LoVo (cell line): ENCODE data around the gene CRYGC.
"Not testable (repeated sequence)": the region's sequence is repeated elsewhere in the genome, so short reads cannot be mapped to it uniquely, and the experiment has no call there.

ENCODE experiments used
- DNase-seq: peaks from one replicate; pipeline ENCODE4 v3.0.0-alpha.2; 2016; ENCODE audit warnings: low spot score

Gene CRYGC, protein sequence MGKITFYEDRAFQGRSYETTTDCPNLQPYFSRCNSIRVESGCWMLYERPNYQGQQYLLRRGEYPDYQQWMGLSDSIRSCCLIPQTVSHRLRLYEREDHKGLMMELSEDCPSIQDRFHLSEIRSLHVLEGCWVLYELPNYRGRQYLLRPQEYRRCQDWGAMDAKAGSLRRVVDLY

DNA sequence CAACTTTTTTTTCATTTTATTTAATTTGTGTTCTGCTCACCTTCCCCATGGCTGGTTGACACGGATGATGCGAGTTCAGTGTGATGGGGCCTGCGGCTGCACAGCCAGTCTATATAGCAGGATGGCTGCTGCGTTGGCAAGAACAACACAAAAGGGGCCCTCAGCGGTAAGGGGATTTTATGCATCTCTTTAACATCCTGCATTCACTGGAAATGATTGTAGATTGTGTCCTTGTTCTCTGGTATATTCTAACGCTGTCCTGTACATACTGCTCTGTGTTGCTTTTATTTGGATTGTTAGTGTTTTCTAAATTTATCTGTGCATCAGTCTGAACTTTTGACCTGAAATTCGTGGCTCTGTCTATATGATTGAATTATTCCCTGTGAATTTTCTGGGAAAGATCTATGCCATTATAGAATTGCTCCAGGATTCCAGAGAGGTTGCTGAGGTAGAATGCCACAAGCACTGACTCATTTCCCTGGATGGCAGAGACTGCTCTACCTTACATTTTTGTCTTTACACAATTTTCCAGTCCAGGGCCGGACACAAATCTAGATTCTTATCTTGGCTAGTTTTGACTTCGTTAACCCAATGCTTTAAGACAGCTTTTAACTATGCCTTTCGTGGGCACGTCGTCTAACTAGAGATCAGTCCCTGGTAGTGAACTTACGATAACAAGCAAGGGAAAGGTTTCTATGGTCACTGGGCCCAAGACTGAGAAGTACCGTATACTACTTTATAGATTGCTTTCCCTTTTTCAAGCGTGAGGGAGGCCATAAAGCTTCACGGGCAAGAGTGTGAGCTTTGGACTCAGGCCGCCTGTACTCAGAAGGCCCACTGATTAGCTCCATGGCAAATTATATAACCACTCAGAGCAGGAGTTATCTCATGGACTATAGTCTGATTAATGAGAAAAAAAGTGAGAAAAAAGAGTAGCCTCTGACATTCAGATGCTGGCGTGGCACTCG lies at the start of gene CRYGC:
Gene CRYGC, minus strand, starts transcription at position 85 of the 968 bp plus-strand sequence. Its CDS starts 36 bp downstream, at position 49.
- no peak for DNase-seq

DNA sequence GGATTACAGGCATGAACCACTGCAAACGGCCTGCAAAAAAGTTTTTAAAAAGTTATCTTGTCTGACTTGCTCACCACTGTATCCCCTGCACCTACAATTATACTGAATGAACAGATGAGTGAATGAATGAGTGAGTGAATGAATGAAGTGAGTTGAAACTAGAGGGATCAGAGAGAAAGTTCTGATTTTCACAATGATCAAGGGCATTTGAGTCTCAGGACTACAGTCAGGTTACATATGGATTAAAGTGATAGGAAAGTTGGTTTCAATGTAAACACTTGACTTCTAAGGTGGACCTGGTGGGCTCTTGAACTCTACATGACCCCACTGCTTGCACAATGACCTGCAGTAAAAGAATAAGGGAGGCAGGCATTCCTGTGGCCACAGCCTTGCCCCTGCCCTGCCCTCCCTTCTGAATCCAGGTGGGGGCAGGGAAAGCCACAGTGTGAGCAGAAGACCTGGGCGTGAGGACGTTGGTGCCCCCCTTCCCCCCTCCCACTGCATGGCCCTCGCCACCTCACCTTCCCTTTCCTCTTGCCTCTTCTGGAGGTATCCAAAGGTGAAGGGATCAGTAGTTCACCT lies 49.5 kb upstream of the CRYGC start:
- DNase-seq, result no peak

DNA sequence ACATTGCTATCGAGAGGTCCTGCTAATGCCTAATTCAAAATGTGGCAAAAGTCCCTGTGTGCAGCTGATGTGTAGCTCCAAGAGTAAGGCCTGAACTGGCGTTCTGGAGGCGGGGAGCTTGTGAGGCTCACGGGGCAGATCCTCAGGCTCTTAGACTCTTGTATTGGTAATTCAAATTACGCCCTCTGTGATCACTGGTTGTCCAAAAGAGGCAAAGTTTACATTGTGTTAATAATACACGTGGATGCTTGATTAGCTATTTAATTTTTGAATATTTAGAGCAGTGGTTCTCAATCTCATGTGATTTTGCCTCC lies 46.2 kb upstream of the CRYGC start:
- DNase-seq, result no peak

DNA sequence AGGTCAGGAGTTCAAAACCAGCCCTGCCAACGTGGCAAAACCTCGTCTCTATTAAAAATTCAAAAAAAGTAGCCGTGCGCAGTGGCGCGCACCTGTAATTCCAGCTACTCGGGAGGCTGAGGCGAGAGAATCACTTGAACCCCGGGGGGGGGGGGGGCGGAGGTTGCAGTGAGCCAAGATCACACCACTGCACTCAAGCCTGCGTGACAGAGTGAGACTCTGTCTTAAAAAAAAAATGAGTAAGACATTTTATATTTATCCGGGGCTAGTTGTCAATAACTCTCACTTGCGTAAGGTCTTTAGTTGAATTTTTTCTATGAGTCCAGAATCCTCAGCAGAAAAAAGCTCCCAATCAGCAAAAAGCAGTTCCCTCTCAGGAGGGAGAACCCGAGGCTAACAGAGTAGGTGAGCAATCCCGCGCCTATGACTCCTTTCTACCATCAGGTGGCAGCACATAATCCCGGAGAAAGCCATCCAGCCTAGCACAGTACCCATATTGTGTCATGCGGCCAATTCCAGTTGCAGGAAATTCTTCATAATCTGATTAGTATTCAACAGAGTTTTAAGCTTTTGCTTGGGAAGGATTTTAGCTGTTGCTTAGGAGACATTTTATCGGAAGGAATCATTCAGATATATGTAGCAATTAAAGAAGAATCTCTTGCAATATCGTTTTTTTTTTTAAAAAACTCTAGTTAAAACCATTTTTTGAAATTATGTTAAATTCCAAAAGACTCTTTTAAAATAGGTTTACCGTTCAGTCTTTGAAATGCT lies 45.6 kb upstream of the CRYGC start:
- DNase-seq, result peak; percentile 86

DNA sequence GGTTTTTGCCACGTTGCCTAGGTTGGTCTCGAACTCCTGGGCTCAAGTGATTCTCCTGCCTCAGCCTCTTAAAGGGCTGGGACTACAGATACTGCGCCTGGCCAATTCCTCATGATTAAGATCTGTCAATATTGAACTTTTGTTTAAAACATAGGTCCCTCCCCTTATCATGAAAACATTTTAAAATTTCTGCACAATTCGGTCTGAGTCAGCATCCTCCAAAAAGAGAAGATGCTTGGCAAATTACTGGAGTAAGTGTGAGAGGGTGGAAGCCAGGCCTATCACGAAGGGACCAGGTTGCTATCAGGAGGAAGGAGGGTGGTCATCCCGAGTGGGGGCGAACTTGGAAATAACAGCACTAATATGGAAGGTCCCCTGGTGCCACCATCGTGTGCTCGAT lies 44.5 kb upstream of the CRYGC start:
- DNase-seq, result no peak

DNA sequence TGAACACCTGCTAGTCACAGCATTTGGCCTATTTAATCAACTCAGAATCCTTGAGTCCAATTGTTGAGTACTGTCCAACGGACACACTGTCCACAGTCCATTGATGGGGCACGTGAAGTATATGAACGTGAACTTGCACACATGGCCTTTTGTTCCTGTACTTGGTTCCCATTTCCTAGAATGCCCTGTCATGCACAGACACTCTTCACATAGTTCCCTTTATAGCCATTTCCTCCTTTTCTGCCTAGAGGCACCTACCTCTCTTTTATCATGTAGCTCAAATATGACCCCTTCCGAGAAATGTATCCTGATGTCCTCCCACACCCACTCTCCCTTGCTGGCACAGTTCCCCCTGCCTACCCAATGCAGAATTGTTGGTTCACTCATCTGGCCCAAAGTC lies 42.5 kb upstream of the CRYGC start:
- no peak for DNase-seq

DNA sequence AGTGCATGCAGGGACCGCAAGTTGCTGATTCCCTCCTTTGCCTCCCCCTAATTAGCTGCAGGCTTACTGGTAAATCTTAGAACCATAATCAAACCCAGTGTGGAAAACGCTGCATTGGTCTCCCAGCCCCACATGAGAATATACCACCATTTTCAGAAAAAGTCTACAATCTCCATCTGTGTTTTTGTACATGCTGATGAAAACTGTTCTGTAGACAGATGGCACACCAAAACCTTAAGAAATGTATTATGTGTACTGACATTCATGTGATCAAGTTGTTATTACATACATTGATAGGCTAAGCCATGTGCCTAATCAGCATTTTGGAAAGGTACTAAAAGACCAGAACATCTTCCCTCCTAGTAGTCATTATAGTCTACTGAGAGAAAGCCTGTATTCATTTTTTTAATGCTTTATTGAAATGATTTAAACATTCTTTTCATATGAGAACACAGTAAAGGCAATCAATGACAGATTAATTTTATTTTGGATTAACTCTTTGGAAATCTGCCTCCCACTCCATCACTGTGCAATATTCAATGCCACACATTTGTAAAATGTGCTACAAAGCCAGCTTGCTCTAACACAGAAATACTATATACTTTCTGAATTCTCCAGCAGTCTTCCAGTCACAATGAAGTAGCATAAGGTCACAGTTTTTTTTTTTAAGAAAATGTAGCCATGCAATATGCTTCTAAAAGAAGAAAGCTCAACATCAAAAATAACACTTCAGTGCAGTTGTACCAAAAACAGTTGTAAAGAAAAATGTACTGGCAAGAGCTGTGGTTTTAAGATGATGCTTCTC lies 35.5 kb upstream of the CRYGC start:
- DNase-seq, result no peak

DNA sequence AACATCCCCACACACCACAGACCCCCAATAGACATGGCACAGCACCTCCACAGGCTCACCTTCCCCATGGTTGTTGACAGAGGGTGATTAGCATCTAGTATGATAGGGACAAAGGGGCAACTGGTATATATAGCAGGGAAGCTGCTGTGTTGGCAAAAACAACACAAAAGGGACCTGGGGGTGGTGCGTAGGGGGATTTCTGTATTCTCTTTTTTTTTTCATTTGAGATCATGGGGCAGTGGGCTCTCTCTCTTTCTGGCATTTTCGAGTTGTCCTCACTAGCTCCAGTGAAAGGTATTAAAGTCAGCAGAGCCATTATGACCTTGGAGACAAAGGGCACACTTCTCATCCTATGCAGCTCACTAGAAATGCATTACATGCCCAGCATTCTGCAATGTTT lies 33.9 kb upstream of the CRYGC start, which contains the start of gene CRYGA:
Gene CRYGA, minus strand, starts transcription at position 101 of the 400 bp plus-strand sequence. Its CDS starts 33 bp downstream, at position 68.
- DNase-seq, result no peak

DNA sequence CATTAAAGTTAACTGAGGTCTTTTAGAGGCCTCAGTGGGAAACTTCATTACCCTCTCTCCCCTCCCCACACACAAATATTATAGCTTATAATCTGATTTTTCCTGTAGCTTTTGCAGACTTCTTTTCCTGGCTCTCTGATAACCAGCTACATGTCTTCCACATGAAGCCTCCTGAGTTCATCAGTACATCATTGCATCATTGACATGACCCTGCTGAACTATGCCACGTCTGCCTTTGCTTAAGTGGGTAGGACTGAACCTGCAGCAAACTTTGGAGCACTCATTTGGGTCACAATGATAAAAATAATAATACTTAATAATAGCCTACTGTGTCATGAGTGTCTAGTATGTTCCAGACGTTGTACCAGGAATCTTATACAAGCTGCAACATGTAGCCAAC lies 26.8 kb upstream of the CRYGC start:
- no peak for DNase-seq

DNA sequence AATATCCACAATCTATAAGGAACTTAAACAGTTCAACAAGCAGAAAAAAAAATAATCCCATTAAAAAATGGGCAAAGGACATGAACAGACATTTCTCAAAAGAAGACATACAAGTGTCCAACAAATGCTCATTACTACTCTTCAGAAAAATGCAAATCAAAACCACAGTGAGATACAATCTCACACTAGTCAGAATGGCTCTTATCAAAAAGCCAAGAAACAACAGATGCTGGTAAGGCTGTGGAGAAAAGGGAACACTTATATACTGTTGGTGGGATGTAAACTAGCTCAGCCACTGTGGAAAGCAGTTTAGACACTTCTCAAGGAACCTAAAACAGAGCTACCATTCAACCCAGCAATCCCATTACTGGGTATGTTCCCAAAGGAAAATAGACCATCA lies 23.5 kb upstream of the CRYGC start:
- DNase-seq, result no peak

DNA sequence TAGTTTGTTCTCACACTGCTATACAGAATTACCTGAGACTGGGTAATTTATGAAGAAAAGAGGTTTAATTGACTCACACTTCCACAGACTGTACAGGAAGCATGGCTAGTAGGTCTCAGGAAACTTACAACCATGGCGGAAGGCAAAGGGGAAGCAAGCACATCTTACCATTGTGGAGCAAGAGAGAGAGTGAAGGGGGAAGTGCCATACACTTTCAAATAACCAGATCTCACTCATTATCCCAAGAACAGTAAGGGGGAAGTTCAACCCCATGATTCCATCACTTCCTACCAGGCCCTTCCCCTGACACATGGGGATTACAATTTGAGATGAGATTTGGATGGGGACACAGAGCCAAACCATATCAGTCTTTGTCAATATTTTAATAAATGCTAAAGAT lies 21.3 kb upstream of the CRYGC start:
- DNase-seq, result no peak

DNA sequence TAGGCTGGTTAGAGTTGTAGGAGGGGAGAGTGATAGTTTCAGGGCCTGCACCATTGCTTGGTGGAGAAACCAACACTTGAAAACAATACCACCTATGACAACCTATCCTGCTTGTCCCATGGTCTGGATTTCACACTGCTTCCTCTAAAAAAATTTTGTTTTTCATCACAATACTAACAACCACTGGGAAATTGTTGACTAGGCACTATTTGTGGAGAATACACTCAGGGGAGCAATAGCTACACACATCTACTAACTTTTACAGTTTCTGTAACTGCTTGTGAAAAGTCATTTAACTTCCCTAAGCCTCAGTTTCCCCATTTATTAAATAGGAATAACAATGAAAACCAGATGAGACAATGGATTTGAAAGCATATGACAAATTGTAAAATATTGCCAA lies 20.5 kb upstream of the CRYGC start:
- DNase-seq, result no peak

DNA sequence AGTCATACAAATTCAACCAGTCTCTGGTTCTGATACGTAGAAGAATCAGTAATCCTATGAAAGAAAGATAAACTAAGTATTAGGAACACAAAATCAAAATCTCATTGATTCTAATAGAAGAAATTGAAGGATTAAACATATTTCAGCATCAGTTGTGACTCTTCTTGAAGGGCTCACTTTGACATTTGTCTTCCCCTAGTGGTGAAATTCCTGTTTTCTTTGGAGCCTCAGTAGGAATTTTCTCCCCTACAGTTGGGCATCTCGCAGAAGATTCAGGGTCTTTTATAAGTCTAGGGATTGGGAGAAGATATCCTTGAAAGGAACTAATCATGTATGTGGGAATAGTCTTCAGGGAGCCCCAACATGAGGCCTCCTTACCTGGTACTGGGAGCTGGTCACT lies 19.2 kb upstream of the CRYGC start:
- no peak for DNase-seq

DNA sequence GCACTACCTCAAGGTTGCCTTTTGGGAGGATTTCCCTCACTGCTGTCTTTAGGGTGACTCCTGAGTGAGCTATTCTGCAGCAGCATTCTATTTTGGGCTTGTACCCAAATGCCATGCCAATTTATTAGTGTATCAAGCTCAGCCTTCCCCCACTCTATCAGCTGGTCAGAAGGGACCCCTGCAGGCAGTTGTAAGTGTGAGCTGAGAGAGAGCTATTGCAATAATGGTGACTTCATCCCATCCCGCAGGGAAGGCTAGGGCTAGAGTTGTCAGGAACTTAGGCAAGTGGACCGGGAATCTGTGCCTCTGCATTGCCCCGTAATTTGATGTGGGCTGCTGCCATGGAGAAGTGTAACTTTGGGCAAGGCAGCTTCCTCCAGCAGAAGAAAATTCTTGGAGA lies 18.1 kb upstream of the CRYGC start:
- DNase-seq, result no peak

DNA sequence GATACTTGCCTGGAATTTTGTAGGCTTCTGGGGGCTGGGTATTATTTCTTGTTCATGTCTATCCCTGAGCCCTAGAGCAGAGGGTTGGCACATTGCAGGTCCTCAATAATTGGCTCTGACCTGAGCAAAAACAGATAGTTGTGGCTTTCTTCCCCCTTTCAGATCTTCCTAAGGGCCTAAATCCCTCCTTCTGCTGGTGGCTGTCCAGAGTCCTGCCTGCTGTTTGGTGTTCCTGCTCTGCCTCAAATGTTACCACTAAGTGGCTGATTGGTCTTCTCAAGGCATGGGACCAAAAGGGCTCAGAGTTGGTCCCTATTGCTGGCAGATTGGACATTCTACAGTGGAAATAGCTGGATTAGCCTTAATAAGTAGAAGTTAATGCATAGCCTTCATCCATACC lies 17.4 kb upstream of the CRYGC start:
- no peak for DNase-seq

DNA sequence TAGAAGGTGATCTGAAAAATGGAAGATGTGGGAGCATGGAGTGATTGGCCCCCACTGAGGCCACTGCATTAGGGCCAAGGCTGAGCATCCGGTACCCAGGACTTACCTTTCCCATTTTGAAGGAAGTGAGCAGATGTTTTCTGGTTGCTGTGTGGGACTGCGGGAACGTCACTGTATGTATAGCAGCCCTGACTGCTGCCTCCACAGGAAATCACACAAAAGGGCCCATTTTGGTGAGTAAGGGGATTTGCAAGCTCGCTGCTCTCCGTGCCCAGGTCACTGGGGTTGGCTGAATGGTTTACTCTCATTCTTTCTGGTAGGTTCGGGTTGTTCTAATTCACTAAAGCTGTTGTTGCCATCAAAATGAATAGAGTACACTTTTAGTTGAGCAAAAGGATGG lies 16.4 kb upstream of the CRYGC start, which contains the start of gene CRYGB:
Gene CRYGB, minus strand, starts transcription at position 153 of the 400 bp plus-strand sequence. Its CDS starts 38 bp downstream, at position 115.
- no peak for DNase-seq

DNA sequence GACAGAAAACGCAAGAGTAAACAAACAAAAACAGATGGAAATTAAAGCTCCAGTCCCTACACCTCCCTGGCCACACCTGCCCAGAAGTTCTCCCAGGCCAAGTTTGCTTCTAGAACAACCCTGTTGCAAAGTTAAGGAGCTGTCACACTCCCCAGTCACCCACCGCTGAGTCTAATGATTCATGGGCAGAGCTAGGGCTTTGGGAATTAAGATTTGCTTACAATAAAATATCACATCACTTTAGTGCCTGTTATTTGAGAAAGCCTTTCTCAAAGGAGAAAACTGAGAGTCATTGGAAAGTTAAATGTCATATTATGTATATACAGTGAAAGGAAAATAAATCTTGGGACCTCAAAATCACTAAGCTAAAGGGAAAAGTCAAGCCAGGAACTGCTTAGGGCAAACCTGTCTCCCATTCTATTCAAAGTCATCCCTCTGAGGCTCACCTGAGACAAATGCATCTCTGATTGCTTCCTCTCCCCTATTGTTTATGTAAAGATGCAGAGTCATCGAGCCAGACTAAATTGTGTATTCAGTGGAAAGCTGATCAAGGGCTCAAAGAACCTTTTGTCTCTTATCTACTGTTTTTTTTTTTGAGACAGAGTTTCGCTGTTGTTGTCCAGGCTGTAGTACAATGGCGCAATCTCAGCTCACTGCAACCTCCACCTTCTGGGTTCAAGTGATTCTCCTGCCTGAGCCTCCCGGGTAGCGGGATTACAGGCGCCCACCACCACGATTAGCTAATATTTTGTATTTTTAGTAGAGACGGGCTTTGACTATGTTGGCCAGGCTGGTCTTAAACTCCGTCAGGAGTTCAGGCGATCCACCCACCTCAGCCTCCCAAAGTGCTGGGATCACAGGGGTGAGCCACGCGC lies 13.5 kb upstream of the CRYGC start:
- DNase-seq, result no peak

DNA sequence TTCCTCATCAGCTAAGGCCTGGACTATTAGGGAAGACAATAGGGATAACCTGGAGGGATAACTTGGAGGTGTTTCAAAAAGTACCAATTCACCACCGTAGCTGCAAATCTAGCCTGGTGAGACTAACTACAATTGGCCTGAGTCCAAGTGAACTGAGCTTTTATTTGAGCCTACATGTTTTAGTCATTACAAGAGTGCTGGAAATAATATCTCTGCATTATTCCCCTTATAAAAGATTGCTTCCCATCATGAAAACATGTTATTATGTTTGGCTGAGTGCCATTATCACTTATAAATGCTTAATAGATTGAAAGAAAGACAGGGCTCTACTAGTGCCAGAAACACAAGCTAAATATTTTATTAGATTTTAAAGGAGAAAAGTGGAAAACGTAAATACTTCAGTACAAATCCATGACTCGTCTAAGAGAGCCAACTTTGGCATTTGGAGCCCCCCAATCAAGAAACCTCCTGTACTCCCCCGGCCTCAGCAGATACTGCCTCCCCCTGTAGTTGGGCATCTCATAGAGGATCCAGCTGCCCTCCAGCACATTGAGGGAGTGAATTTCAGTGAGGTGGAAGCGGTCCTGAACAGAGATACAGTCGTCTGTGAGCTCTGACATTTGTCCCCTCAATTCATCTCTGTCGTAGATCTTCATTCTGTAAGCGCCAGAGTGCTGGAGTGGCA lies 12.8 kb upstream of the CRYGC start:
- DNase-seq, result no peak

DNA sequence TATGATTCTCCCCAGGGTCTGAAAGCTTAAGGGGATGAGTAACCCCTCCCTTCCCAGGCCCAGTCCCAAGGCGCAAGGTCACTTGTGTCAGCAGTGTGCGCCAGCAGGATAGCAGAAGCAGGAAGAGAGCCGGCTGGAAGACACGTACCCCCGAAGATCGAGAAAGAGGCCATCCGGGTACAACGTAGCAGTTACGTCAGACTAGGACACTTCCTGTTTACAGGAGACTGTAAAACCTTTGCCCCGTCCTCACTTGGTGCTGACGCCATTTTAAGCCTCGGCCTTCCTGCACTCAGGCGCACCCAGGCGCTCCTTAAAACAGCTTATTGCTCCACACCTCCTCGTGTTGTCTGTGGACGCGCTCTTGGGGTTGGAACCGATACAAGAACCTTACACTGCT lies 9.8 kb upstream of the CRYGC start:
- no peak for DNase-seq

DNA sequence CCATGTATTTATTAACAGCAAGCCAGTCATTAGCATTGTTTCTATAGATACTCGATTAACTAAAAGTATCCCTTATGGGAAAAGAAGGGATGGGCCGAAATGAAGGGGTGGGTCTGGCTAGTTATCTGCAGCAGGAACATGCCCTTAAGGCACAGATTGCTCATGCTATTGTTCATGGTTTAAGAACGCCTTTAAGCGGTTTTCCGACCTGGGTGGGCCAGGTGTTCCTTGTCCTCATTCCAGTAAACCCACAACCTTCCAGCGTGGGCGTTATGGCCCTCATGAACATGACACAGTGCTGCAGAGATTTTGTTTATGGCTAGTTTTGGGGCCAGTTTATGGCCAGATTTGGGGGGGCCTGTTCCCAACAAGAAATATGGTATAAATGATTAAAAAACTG lies 8.7 kb upstream of the CRYGC start:
- not testable (repeated sequence) for DNase-seq
